SK-N-SH (cell line): ENCODE results near the gene ALKBH2. TPM values are rescaled to one million over a fixed set of nuclear protein-coding genes. Genes with fewer than 3 reads are reported as not detected.

Source experiments
- CTCF ChIA-PET: fragments of 300-600, 350-600 bp; formaldehyde crosslinking; extraction: SDS; loops from one replicate; lab custom pipeline; 2021; lab: Yijun Ruan, JAX
- POLR2A ChIA-PET: fragments of 350-600 bp; sonication (Branson Sonifier 250); formaldehyde crosslinking; extraction: SDS; loops from one replicate; lab custom pipeline; 2020; ENCODE audit warnings: antibody characterized with exemption, inconsistent platforms; lab: Yijun Ruan, JAX
- DNase-seq: peaks from one replicate; pipeline ENCODE4 v3.0.0; 2012
- H2AFZ ChIP-seq: fragments of 200-600 bp; sonication (generic); 2 replicates; pipeline ENCODE4 v1.8.1; 2016; ENCODE audit warnings: antibody characterized with exemption, mild to moderate bottlenecking, low read depth
- H3F3A ChIP-seq: fragments of 200-600 bp; sonication (generic); replicated peaks from 2 replicates; pipeline ENCODE3; 2016; ENCODE audit warnings: antibody characterized with exemption, mild to moderate bottlenecking; ENCODE audit not compliant: insufficient read depth
- H3K27ac ChIP-seq, 2 experiments: fragments of 200-500 bp in 1 of 2; fragments of 200-600 bp in 1 of 2; sonication (Bioruptor generic) in 1 of 2; sonication (generic), shearing (Covaris generic) in 1 of 2; 2 replicates each; pipeline versions ENCODE4 v1.5.1 to v1.6.1; 2014 to 2016; ENCODE audit warnings: low read depth in 2 of 2, inconsistent platforms in 1 of 2, low read length in 1 of 2, mild to moderate bottlenecking in 1 of 2, mixed read lengths in 1 of 2
- H3K27me3 ChIP-seq: fragments of 200-600 bp; sonication (generic), shearing (Covaris generic); 2 replicates; pipeline ENCODE4 v1.6.1; 2016; ENCODE audit warnings: mixed run types; ENCODE audit not compliant: insufficient read depth
- H3K36me3 ChIP-seq, 2 experiments: fragments of 200-500 bp in 1 of 2; fragments of 200-600 bp in 1 of 2; sonication (Bioruptor generic) in 1 of 2; sonication (generic) in 1 of 2; replicated peaks in 1 of 2; 2 replicates each; pipeline versions ENCODE3 to v1.5.1; 2014 to 2016; ENCODE audit warnings: low read length in 1 of 2, mild to moderate bottlenecking in 1 of 2; ENCODE audit not compliant: insufficient read depth in 2 of 2, control insufficient read depth in 1 of 2
- H3K4me1 ChIP-seq, 2 experiments: fragments of 200-500 bp in 1 of 2; fragments of 200-600 bp in 1 of 2; sonication (Bioruptor generic) in 1 of 2; sonication (generic), shearing (Covaris generic) in 1 of 2; 2 replicates each; pipeline versions ENCODE4 v1.5.1 to v1.6.1; 2014 to 2016; ENCODE audit warnings: low read depth in 1 of 2, low read length in 1 of 2, mixed run types in 1 of 2; ENCODE audit not compliant: insufficient read depth in 2 of 2, control insufficient read depth in 1 of 2
- H3K4me2 ChIP-seq: fragments of 200-600 bp; sonication (generic), shearing (Covaris generic); 2 replicates; pipeline ENCODE4 v1.6.1; 2017; ENCODE audit warnings: mixed run types
- H3K4me3 ChIP-seq, 2 experiments: fragments of 200-500 bp in 1 of 2; fragments of 200-600 bp in 1 of 2; sonication (Bioruptor generic) in 1 of 2; sonication (generic), shearing (Covaris generic) in 1 of 2; 2 replicates each; pipeline versions ENCODE4 v1.5.1 to v1.8.1; 2014 to 2016; ENCODE audit warnings: low read depth in 2 of 2, inconsistent platforms in 1 of 2, low read length in 1 of 2, mild to moderate bottlenecking in 1 of 2, mixed read lengths in 1 of 2, moderate library complexity in 1 of 2
- H3K79me2 ChIP-seq: fragments of 200-600 bp; sonication (generic); 2 replicates; pipeline ENCODE4 v1.8.1; 2017; ENCODE audit warnings: mild to moderate bottlenecking; ENCODE audit not compliant: insufficient read depth
- H3K9ac ChIP-seq: fragments of 200-600 bp; sonication (generic); 2 replicates; pipeline ENCODE4 v1.6.1; 2017; ENCODE audit warnings: mixed run types
- H3K9me2 ChIP-seq: fragments of 200-600 bp; sonication (generic); 2 replicates; pipeline ENCODE4 v1.6.1; 2017; ENCODE audit warnings: mixed run types
- H3K9me3 ChIP-seq: fragments of 200-600 bp; sonication (generic); 2 replicates; pipeline ENCODE4 v1.6.1; 2017; ENCODE audit warnings: mixed run types, mild to moderate bottlenecking, moderate library complexity
- H4K20me1 ChIP-seq: fragments of 200-600 bp; sonication (generic); 2 replicates; pipeline ENCODE4 v1.6.1; 2017; ENCODE audit warnings: mild to moderate bottlenecking, mixed run types; ENCODE audit not compliant: insufficient read depth
- CHD2 ChIP-seq: fragments of 150-350 bp; IDR thresholded peaks from 2 replicates; pipeline ENCODE4 v1.6.1; 2018; ENCODE audit warnings: low read length; ENCODE audit not compliant: partially characterized antibody
- FOXJ3 ChIP-seq: sonication (generic); formaldehyde crosslinking; IDR thresholded peaks from 2 replicates; pipeline ENCODE4 v1.5.1; 2020; ENCODE audit warnings: mild to moderate bottlenecking, missing genetic modification reagents
- GABPA ChIP-seq: IDR thresholded peaks from 2 replicates; pipeline ENCODE4 v1.4.0; 2012; ENCODE audit warnings: low read depth, mild to moderate bottlenecking
- GATA2 ChIP-seq: sonication (generic); formaldehyde crosslinking; IDR thresholded peaks from 2 replicates; pipeline ENCODE4 v1.5.0; 2020; ENCODE audit warnings: mild to moderate bottlenecking, missing genetic modification reagents
- JUND ChIP-seq: IDR thresholded peaks from 2 replicates; pipeline ENCODE4 v1.4.0; 2012
- MEF2A ChIP-seq: IDR thresholded peaks from 2 replicates; pipeline ENCODE4 v1.4.0; 2012; ENCODE audit warnings: low read depth, borderline replicate concordance
- NRF1 ChIP-seq: IDR thresholded peaks from 2 replicates; pipeline ENCODE4 v1.6.1; 2012; ENCODE audit warnings: low read depth, mild to moderate bottlenecking, low read length
- POLR2AphosphoS5 ChIP-seq: IDR thresholded peaks from 2 replicates; pipeline ENCODE4 v1.6.1; 2012; ENCODE audit warnings: low read depth, low read length
- RAD21 ChIP-seq: IDR thresholded peaks from 2 replicates; pipeline ENCODE4 v1.6.1; 2012; ENCODE audit warnings: mild to moderate bottlenecking, low read length
- RCOR1 ChIP-seq: fragments of 150-350 bp; IDR thresholded peaks from 2 replicates; pipeline ENCODE4 v1.6.1; 2017; ENCODE audit warnings: antibody characterized with exemption, low read length
- SIN3A ChIP-seq: IDR thresholded peaks from 2 replicates; pipeline ENCODE4 v1.6.1; 2012; ENCODE audit warnings: low read depth, mild to moderate bottlenecking, low read length, moderate library complexity, borderline replicate concordance
- SMC3 ChIP-seq: IDR thresholded peaks from 2 replicates; pipeline ENCODE4 v1.6.1; 2012; ENCODE audit warnings: low read depth, low read length, improper control_type of control experiment
- TAF1 ChIP-seq: IDR thresholded peaks from 2 replicates; pipeline ENCODE4 v1.6.1; 2012; ENCODE audit warnings: low read depth, mild to moderate bottlenecking, low read length, moderate library complexity, borderline replicate concordance
- WGBS: methylation state at CpG from one replicate; pipeline ENCODE4 v1.1.6; 2017; ENCODE audit warnings: low lambda C conversion rate; 5-methylcytosine and 5-hydroxymethylcytosine counted together
- polyA plus RNA-seq, 3 experiments: library from polyadenylated mRNA; depleted of rRNA; stranded (reverse); fragments of >200 nt; gene quantifications; 2 replicates each; pipeline ENCODE4 v1.2.3, GENCODE V29; 2012
- TF ChIP-seq, protein P1 (sequence below): fragments of 150-350 bp; IDR thresholded peaks from 2 replicates; pipeline ENCODE4 v1.6.1; 2016; ENCODE audit warnings: mild to moderate bottlenecking, low read depth, low read length
- TF ChIP-seq, protein P2 (sequence below): IDR thresholded peaks from 2 replicates; pipeline ENCODE4 v1.4.0; 2012; ENCODE audit warnings: low read depth, borderline replicate concordance
- TF ChIP-seq, protein P3 (sequence below): fragments of 150-350 bp; IDR thresholded peaks from 2 replicates; pipeline ENCODE4 v1.6.1; 2017; ENCODE audit warnings: antibody characterized with exemption, low read length, low read depth, borderline replicate concordance
- TF ChIP-seq, protein P4 (sequence below): IDR thresholded peaks from 2 replicates; pipeline ENCODE4 v1.6.1; 2012; ENCODE audit warnings: mild to moderate bottlenecking, low read depth, low read length, moderate library complexity
- TF ChIP-seq, protein P5 (sequence below): IDR thresholded peaks from 2 replicates; pipeline ENCODE4 v1.4.0; 2012; ENCODE audit warnings: low read depth, borderline replicate concordance
- TF ChIP-seq, protein P6 (sequence below): IDR thresholded peaks from 2 replicates; pipeline ENCODE4 v1.4.0; 2012; ENCODE audit warnings: low read depth
- TF ChIP-seq, protein P7 (sequence below): fragments of 200-600 bp; sonication (generic); IDR thresholded peaks from 2 replicates; pipeline ENCODE4 v1.6.1; 2017; ENCODE audit warnings: antibody characterized with exemption, mild to moderate bottlenecking, moderate library complexity

Gene ALKBH2
- 47.3 and 53.7 TPM in 2 replicates for polyA plus RNA-seq (2012; rRNA removed)
- polyA plus RNA-seq (2012; cell fraction: cytosol; rRNA removed) = 39.1 and 39.3 TPM in 2 replicates
- 88.6 and 122 TPM in 2 replicates for polyA plus RNA-seq (2012; cell fraction: nucleus; rRNA removed)

DNA sequence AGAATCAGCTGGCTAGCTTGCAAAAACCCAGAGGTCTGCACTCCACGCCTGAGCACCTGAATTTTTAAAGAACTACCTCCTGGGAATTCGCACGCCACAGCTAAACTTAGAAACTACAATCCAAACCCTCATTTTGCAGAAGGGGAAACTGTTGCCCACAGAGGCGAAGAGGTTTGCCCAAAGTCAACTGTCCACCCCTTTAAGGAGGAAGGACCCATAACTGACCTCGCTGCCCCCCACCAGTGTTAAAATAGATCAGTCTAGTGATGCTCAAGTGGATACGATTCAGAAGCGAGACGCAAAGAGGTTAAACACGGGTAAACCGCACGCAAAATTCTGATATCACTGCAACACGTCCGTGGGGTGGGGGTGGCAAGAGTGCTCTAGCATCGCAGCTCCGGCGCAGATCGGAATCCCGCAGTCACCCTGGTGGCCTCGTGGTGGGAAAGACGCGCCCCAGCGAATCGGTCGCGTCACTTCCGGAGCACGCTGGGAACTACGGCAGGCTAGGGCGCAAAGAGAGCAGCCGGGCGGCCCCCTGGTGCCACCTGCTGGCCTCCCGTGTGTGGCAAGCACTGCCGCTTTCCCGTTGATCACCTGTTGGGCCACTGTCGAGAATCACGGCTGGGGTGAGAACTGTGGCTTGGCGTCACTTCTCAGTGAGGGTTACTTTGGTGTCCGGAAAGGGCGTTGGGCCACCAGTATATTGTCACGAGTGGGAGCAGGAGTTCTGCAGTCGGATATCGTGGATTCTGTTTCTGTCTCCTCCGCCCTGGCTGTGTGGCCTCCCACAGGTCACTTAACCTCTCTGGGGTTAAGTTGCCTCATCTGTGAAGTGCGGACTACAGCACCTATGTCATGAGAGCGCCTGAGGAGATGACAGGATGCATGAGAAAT lies at the start of gene ALKBH2:
ALKBH2 (minus strand) TSS at position 451 of the 897 bp plus-strand sequence. CDS start 686 bp downstream, outside the sequence.
- DNase-seq = peak; percentile 90
- WGBS = 10% methylated on average over 22 of the region's 45 CpGs
- peaks cover 23% of the 10 kb centered on the region for H3K79me2 ChIP-seq
- H3K4me1 ChIP-seq = peaks cover 0 to 22% of the 10 kb centered on the region in 2 experiments; a peak in 1 of 4 replicates
- peak within 1 kb of the TSS; percentile 92 for H2AFZ ChIP-seq
- H3K36me3 ChIP-seq = peaks cover 2 to 17% of the 10 kb centered on the region in 2 experiments
- H3K9me2 ChIP-seq = no peaks in the 10 kb centered on the region
- H3K9me3 ChIP-seq = no peaks in the 10 kb centered on the region
- H3K4me3 ChIP-seq = peak within 1 kb of the TSS; percentile 60 to 77
- H3K4me2 ChIP-seq = peak within 1 kb of the TSS; percentile 95
- H3K27me3 ChIP-seq = no peaks in the 10 kb centered on the region
- no peaks in the 10 kb centered on the region for H4K20me1 ChIP-seq
- ChIA-PET POLR2A (no interaction called here), CTCF (interaction anchor here (0.6 to 3.0 kb wide), 39 partner anchors 9 to 1223 kb away, joined by 3 to 20 read pairs (median 4); partner anchors contain the start of gene ACACB)
- peak within 1 kb of the TSS; percentile 54 to 60; a peak in 3 of 4 replicates for H3K27ac ChIP-seq
- peak within 1 kb of the TSS; percentile 74 for H3K9ac ChIP-seq
- H3F3A ChIP-seq = no peaks in the 10 kb centered on the region
- TF ChIP-seq, protein P1, sequence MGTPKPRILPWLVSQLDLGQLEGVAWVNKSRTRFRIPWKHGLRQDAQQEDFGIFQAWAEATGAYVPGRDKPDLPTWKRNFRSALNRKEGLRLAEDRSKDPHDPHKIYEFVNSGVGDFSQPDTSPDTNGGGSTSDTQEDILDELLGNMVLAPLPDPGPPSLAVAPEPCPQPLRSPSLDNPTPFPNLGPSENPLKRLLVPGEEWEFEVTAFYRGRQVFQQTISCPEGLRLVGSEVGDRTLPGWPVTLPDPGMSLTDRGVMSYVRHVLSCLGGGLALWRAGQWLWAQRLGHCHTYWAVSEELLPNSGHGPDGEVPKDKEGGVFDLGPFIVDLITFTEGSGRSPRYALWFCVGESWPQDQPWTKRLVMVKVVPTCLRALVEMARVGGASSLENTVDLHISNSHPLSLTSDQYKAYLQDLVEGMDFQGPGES = no peak
- TF ChIP-seq, protein P2, sequence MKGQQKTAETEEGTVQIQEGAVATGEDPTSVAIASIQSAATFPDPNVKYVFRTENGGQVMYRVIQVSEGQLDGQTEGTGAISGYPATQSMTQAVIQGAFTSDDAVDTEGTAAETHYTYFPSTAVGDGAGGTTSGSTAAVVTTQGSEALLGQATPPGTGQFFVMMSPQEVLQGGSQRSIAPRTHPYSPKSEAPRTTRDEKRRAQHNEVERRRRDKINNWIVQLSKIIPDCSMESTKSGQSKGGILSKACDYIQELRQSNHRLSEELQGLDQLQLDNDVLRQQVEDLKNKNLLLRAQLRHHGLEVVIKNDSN = peak; percentile 45; the same call in 1 of the 2 replicates
- TF ChIP-seq CHD2 = peak; percentile 94
- peak; percentile 95 for TF ChIP-seq SIN3A
- peak; percentile 85 for TF ChIP-seq GABPA
- TF ChIP-seq, protein P3, sequence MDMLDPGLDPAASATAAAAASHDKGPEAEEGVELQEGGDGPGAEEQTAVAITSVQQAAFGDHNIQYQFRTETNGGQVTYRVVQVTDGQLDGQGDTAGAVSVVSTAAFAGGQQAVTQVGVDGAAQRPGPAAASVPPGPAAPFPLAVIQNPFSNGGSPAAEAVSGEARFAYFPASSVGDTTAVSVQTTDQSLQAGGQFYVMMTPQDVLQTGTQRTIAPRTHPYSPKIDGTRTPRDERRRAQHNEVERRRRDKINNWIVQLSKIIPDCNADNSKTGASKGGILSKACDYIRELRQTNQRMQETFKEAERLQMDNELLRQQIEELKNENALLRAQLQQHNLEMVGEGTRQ = no peak
- TF ChIP-seq MEF2A = no peak
- TF ChIP-seq, protein P4, sequence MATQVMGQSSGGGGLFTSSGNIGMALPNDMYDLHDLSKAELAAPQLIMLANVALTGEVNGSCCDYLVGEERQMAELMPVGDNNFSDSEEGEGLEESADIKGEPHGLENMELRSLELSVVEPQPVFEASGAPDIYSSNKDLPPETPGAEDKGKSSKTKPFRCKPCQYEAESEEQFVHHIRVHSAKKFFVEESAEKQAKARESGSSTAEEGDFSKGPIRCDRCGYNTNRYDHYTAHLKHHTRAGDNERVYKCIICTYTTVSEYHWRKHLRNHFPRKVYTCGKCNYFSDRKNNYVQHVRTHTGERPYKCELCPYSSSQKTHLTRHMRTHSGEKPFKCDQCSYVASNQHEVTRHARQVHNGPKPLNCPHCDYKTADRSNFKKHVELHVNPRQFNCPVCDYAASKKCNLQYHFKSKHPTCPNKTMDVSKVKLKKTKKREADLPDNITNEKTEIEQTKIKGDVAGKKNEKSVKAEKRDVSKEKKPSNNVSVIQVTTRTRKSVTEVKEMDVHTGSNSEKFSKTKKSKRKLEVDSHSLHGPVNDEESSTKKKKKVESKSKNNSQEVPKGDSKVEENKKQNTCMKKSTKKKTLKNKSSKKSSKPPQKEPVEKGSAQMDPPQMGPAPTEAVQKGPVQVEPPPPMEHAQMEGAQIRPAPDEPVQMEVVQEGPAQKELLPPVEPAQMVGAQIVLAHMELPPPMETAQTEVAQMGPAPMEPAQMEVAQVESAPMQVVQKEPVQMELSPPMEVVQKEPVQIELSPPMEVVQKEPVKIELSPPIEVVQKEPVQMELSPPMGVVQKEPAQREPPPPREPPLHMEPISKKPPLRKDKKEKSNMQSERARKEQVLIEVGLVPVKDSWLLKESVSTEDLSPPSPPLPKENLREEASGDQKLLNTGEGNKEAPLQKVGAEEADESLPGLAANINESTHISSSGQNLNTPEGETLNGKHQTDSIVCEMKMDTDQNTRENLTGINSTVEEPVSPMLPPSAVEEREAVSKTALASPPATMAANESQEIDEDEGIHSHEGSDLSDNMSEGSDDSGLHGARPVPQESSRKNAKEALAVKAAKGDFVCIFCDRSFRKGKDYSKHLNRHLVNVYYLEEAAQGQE = no peak
- TF ChIP-seq, protein P5, sequence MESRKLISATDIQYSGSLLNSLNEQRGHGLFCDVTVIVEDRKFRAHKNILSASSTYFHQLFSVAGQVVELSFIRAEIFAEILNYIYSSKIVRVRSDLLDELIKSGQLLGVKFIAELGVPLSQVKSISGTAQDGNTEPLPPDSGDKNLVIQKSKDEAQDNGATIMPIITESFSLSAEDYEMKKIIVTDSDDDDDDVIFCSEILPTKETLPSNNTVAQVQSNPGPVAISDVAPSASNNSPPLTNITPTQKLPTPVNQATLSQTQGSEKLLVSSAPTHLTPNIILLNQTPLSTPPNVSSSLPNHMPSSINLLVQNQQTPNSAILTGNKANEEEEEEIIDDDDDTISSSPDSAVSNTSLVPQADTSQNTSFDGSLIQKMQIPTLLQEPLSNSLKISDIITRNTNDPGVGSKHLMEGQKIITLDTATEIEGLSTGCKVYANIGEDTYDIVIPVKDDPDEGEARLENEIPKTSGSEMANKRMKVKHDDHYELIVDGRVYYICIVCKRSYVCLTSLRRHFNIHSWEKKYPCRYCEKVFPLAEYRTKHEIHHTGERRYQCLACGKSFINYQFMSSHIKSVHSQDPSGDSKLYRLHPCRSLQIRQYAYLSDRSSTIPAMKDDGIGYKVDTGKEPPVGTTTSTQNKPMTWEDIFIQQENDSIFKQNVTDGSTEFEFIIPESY = peak; percentile 59; the same call in 1 of the 2 replicates
- TF ChIP-seq RCOR1 = peak; percentile 65; the same call in 1 of the 2 replicates
- TF ChIP-seq, protein P6, sequence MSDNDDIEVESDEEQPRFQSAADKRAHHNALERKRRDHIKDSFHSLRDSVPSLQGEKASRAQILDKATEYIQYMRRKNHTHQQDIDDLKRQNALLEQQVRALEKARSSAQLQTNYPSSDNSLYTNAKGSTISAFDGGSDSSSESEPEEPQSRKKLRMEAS = peak; percentile 100
- TF ChIP-seq POLR2AphosphoS5 = peak; percentile 89
- peak; percentile 76 for TF ChIP-seq SMC3
- TF ChIP-seq NRF1 = no peak
- TF ChIP-seq JUND = no peak
- TF ChIP-seq GATA2 = no peak
- peak; percentile 73 for TF ChIP-seq TAF1
- TF ChIP-seq FOXJ3 (CRISPR knock-in tag) = no peak
- TF ChIP-seq, protein P7, sequence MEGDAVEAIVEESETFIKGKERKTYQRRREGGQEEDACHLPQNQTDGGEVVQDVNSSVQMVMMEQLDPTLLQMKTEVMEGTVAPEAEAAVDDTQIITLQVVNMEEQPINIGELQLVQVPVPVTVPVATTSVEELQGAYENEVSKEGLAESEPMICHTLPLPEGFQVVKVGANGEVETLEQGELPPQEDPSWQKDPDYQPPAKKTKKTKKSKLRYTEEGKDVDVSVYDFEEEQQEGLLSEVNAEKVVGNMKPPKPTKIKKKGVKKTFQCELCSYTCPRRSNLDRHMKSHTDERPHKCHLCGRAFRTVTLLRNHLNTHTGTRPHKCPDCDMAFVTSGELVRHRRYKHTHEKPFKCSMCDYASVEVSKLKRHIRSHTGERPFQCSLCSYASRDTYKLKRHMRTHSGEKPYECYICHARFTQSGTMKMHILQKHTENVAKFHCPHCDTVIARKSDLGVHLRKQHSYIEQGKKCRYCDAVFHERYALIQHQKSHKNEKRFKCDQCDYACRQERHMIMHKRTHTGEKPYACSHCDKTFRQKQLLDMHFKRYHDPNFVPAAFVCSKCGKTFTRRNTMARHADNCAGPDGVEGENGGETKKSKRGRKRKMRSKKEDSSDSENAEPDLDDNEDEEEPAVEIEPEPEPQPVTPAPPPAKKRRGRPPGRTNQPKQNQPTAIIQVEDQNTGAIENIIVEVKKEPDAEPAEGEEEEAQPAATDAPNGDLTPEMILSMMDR = peak; percentile 91
- peak; percentile 90 for TF ChIP-seq RAD21
